ENCODE measurements around the gene ACOT8.
"Not testable (repeated sequence)": the region's sequence is repeated elsewhere in the genome, so short reads cannot be mapped to it uniquely, and the experiment has no call there.

The ACOT8 gene

DNA sequence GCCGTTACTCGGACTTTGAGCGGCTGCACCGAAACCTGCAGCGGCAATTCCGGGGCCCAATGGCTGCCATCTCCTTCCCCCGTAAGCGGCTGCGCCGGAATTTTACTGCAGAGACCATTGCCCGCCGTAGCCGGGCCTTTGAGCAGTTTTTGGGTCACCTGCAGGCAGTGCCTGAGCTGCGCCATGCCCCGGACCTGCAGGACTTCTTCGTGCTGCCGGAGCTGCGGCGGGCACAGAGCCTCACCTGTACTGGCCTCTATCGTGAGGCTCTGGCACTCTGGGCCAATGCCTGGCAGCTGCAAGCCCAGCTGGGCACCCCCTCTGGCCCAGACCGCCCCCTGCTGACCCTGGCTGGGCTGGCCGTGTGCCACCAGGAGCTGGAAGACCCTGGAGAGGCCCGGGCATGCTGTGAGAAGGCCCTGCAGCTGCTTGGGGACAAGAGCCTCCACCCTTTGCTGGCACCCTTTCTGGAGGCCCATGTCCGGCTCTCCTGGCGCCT, 16.4 kb downstream of the ACOT8 start:
- peaks cover 45% of the 10 kb centered on the region for H3K36me3 ChIP-seq (ENCODE audit: control insufficient read depth, insufficient read depth, low read length)

DNA sequence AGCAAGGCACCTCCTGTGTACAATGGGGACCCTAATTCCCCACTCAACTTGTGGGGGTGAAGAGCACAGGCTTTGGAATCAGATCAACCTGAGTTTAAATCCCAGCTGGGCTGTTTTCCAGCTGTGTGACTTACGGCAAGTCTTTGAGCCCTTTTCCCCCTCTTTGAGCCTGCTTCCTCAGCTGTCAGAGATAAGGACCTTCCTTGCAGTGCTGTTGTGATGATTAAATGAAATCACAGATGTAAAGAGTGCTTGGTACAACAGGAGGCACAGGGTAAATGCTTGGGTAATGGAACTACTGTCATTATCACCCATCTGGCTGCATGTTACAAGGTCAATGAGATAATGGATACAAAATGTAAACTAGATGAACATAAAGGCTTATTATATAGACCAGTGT, 20.4 kb downstream of the ACOT8 start:
- no peaks in the 10 kb centered on the region for H3K9me3 ChIP-seq (ENCODE audit: control insufficient read depth, low read length)
- DNase-seq, result no peak
- no peak overlapping the region for H3K4me3 ChIP-seq (ENCODE audit: insufficient read depth, low read depth, low read length, poor library complexity, severe bottlenecking)
- H3K36me3 ChIP-seq (ENCODE audit: control insufficient read depth, insufficient read depth, low read length), result peaks cover 9% of the 10 kb centered on the region
- H3K27ac ChIP-seq (ENCODE audit: insufficient read depth, low read length, poor library complexity, severe bottlenecking), result no peak overlapping the region
- peaks cover 8% of the 10 kb centered on the region for H3K4me1 ChIP-seq (ENCODE audit: control insufficient read depth, insufficient read depth, low read length, poor library complexity, severe bottlenecking)
- H3K27me3 ChIP-seq (replicated peaks; ENCODE audit: control insufficient read depth, insufficient read depth, low read length, poor library complexity, severe bottlenecking), result no peaks in the 10 kb centered on the region

More for the DNA sequence above, 16.4 kb downstream of the ACOT8 start:
- Histone ChIP-seq H3K27me3 (replicated peaks; ENCODE audit: control insufficient read depth, insufficient read depth, low read length, poor library complexity, severe bottlenecking) (no peaks in the 10 kb centered on the region), H3K27ac (ENCODE audit: insufficient read depth, low read length, poor library complexity, severe bottlenecking) (no peak overlapping the region), H3K4me3 (ENCODE audit: insufficient read depth, low read depth, low read length, poor library complexity, severe bottlenecking) (no peak overlapping the region), H3K9me3 (ENCODE audit: control insufficient read depth, low read length) (no peaks in the 10 kb centered on the region), H3K4me1 (ENCODE audit: control insufficient read depth, insufficient read depth, low read length, poor library complexity, severe bottlenecking) (no peaks in the 10 kb centered on the region)
- no peak for DNase-seq

DNA sequence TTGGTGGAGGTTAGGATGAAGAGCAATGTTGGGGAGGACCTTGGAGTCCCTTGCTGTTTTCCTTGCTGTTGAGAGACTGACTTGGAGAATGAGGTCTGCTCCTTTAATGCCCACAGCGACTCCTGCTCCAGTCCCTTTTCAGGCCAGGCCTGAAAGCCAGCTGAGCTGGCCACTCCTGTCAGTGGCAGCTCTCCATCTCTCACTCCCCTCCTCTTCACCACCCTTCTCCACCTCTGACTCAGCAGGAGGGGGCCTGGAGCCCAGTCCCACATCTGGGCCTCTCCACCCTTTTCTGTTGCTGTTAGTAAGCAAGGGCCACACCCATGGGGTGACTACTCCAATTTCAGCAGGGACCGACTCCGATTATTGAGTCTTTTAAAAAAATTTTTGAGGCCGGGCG, 21.4 kb downstream of the ACOT8 start:
- no peaks in the 10 kb centered on the region for H3K27me3 ChIP-seq (replicated peaks; ENCODE audit: control insufficient read depth, insufficient read depth, low read length, poor library complexity, severe bottlenecking)
- no peak overlapping the region for H3K27ac ChIP-seq (ENCODE audit: insufficient read depth, low read length, poor library complexity, severe bottlenecking)
- no peaks in the 10 kb centered on the region for H3K9me3 ChIP-seq (ENCODE audit: control insufficient read depth, low read length)
- DNase-seq, result no peak
- H3K4me3 ChIP-seq (ENCODE audit: insufficient read depth, low read depth, low read length, poor library complexity, severe bottlenecking), result no peak overlapping the region
- no peaks in the 10 kb centered on the region for H3K36me3 ChIP-seq (ENCODE audit: control insufficient read depth, insufficient read depth, low read length)
- H3K4me1 ChIP-seq (ENCODE audit: control insufficient read depth, insufficient read depth, low read length, poor library complexity, severe bottlenecking), result peaks cover 8% of the 10 kb centered on the region

DNA sequence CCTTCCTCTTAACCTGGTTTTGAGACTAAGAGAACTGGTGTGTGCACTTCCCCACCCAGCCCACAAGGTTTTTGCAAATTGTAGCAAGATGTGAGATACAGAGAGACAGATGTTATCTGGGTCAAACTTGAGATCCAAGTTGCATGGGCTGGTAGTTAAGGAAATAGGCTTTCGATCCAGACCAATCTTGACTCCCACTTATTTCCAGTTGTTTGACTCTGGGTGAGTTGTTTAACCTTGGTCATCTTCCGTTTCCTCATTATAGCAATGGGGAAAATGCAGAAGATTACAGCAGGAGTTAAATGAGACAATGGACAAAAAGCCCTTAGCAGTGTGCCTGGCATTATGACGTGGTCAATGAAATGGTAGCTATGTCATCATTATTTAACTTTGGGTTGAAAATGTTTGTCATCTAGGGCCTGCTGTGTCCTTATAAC, 21.8 kb downstream of the ACOT8 start:
- H3K27ac ChIP-seq (ENCODE audit: insufficient read depth, low read length, poor library complexity, severe bottlenecking), result no peak overlapping the region
- H3K27me3 ChIP-seq (replicated peaks; ENCODE audit: control insufficient read depth, insufficient read depth, low read length, poor library complexity, severe bottlenecking), result no peaks in the 10 kb centered on the region
- no peaks in the 10 kb centered on the region for H3K36me3 ChIP-seq (ENCODE audit: control insufficient read depth, insufficient read depth, low read length)
- peaks cover 8% of the 10 kb centered on the region for H3K4me1 ChIP-seq (ENCODE audit: control insufficient read depth, insufficient read depth, low read length, poor library complexity, severe bottlenecking)
- no peak overlapping the region for H3K4me3 ChIP-seq (ENCODE audit: insufficient read depth, low read depth, low read length, poor library complexity, severe bottlenecking)
- no peaks in the 10 kb centered on the region for H3K9me3 ChIP-seq (ENCODE audit: control insufficient read depth, low read length)
- no peak for DNase-seq

DNA sequence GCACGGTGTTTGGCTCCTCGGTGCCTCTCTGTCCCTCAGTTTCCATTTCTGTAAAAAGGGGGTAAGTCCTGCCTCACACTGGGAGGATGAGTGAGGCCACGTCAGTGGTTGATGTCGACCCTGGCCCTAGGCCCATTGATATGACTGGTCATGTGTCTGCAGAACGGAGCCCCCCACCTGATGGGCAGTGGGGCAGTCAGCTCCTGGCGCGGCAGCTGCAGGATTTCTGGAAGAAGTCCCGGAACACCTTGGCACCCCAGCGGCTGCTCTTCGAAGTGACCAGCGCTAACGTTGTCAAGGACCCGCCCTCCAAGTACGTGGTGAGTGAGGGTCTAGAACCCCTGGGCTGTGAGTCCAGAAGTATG, 22.4 kb downstream of the ACOT8 start:
- no peaks in the 10 kb centered on the region for H3K36me3 ChIP-seq (ENCODE audit: control insufficient read depth, insufficient read depth, low read length)
- H3K27ac ChIP-seq (ENCODE audit: insufficient read depth, low read length, poor library complexity, severe bottlenecking), result no peak overlapping the region
- DNase-seq, result no peak
- peaks cover 8% of the 10 kb centered on the region for H3K4me1 ChIP-seq (ENCODE audit: control insufficient read depth, insufficient read depth, low read length, poor library complexity, severe bottlenecking)
- no peak overlapping the region for H3K4me3 ChIP-seq (ENCODE audit: insufficient read depth, low read depth, low read length, poor library complexity, severe bottlenecking)
- no peaks in the 10 kb centered on the region for H3K9me3 ChIP-seq (ENCODE audit: control insufficient read depth, low read length)
- H3K27me3 ChIP-seq (replicated peaks; ENCODE audit: control insufficient read depth, insufficient read depth, low read length, poor library complexity, severe bottlenecking), result no peaks in the 10 kb centered on the region

DNA sequence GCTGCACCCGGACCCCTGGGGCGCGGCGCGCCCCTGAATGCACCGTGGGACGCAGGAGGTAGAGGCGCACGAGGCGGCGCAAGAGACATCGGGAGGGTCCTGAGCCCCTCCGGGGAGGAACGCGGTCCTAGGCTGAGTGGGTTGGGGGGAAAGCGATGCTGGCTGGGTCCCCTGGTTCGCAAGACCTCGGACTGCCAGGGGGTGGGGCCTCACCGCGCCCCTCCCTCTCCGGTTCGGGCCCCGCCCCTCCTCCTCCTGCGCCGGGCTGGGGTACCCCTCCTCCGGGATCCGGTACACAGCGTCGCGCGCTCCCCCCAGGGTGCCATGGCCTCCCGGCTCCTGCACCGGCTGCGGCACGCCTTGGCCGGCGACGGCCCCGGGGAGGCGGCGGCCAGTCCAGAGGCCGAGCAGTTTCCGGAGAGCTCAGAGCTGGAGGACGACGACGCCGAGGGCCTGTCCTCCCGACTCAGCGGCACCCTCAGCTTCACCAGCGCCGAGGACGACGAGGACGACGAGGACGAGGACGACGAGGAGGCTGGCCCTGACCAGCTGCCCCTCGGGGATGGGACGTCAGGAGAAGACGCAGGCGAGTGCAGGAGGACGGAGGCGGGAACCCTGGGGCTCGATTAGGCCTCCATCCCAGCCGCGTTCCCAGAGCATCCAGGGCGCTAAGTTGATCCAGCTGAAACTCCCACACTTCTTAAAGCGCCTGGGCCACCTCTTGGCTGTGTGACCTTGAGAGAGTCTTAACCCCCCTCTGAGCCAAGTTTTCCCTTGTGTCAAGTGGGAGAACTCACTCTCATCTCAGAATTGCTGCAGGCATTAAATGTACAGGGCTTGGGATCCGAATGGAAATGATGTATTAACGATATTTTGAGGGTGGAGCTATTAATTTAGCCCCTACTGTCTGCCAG, 23.1 kb downstream of the ACOT8 start:
- peak overlapping the region; percentile 33 for H3K27ac ChIP-seq (ENCODE audit: insufficient read depth, low read length, poor library complexity, severe bottlenecking)
- H3K9me3 ChIP-seq (ENCODE audit: control insufficient read depth, low read length), result no peaks in the 10 kb centered on the region
- H3K27me3 ChIP-seq (replicated peaks; ENCODE audit: control insufficient read depth, insufficient read depth, low read length, poor library complexity, severe bottlenecking), result no peaks in the 10 kb centered on the region
- peaks cover 8% of the 10 kb centered on the region for H3K4me1 ChIP-seq (ENCODE audit: control insufficient read depth, insufficient read depth, low read length, poor library complexity, severe bottlenecking)
- peak; percentile 11 to 22 (median 16) for DNase-seq
- H3K4me3 ChIP-seq (ENCODE audit: insufficient read depth, low read depth, low read length, poor library complexity, severe bottlenecking), result peak overlapping the region; percentile 70
- H3K36me3 ChIP-seq (ENCODE audit: control insufficient read depth, insufficient read depth, low read length), result no peaks in the 10 kb centered on the region

DNA sequence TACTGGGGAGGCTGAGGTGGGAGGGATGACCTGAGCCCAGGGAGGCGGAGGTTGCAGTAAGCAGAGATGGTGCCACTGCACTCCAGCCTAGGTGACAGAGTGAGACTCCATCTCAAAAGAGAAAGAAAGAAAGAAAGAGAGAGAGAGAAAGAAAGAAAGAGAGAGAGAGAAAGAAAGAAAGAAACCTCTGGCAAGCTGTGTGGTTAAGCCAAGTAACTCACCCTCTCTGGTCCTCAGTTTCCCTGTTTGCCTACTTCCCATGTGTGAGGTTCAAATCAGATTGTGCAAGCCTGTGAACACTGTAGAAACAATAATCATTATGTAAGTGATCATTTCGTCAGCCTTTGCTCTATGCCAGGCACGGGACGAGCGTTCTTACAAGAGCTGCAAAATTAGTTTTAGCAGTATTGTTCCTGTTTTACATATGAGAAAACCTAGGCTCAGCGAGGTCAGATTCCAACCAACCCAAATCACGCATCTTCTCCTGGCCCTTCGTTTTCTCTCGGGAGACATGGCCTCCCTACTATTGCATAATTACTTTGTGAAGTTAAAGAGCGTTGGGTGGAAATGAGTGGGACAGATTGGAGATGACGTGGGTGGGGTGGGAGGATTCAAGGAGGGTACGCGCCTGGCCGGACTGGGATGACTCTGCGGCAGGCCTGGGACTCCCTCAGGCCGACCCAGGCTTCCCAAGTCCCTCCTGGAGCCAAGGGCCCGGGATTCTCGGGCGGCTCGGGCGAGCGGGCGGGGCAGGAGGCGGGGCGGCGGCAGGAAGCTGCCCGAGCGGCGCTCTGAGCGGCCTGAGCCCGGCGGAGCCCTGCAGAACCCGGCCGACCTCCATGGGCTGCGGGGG, 23.9 kb downstream of the ACOT8 start, which contains the start of gene SNX21:
SNX21 (plus strand) TSS at position 770 of the 853 bp plus-strand sequence. CDS start 121 bp downstream, outside the sequence.
- Histone ChIP-seq H3K27ac (ENCODE audit: insufficient read depth, low read length, poor library complexity, severe bottlenecking) (peak within 1 kb of the TSS; percentile 33), H3K27me3 (replicated peaks; ENCODE audit: control insufficient read depth, insufficient read depth, low read length, poor library complexity, severe bottlenecking) (no peaks in the 10 kb centered on the region), H3K4me3 (ENCODE audit: insufficient read depth, low read depth, low read length, poor library complexity, severe bottlenecking) (peak within 1 kb of the TSS; percentile 70), H3K4me1 (ENCODE audit: control insufficient read depth, insufficient read depth, low read length, poor library complexity, severe bottlenecking) (peaks cover 8% of the 10 kb centered on the region), H3K36me3 (ENCODE audit: control insufficient read depth, insufficient read depth, low read length) (no peaks in the 10 kb centered on the region), H3K9me3 (ENCODE audit: control insufficient read depth, low read length) (no peaks in the 10 kb centered on the region)
- DNase-seq, result no peak

DNA sequence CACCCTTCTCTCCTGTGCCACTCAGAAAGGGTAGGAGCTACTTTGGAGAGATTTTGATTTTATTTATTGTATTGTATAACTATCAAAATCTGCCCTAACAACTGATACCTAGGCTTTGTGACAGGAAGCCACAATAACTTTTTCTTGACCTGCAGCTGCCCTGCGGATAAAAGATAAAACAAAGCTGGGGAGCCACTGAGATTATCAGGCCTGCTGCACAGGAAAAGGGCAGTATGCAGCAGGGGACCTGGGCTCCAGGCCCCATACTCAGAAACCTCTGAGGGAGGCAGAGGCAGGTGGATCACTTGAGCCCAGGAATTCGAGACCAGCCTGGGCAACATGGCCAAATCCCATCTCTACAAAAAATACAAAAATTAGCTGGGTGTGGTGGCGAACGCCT, 24.6 kb downstream of the ACOT8 start:
- H3K9me3 ChIP-seq (ENCODE audit: control insufficient read depth, low read length), result no peaks in the 10 kb centered on the region
- H3K27me3 ChIP-seq (replicated peaks; ENCODE audit: control insufficient read depth, insufficient read depth, low read length, poor library complexity, severe bottlenecking), result no peaks in the 10 kb centered on the region
- no peak for DNase-seq
- peaks cover 8% of the 10 kb centered on the region for H3K4me1 ChIP-seq (ENCODE audit: control insufficient read depth, insufficient read depth, low read length, poor library complexity, severe bottlenecking)
- no peak overlapping the region for H3K4me3 ChIP-seq (ENCODE audit: insufficient read depth, low read depth, low read length, poor library complexity, severe bottlenecking)
- H3K36me3 ChIP-seq (ENCODE audit: control insufficient read depth, insufficient read depth, low read length), result no peaks in the 10 kb centered on the region
- H3K27ac ChIP-seq (ENCODE audit: insufficient read depth, low read length, poor library complexity, severe bottlenecking), result no peak overlapping the region

DNA sequence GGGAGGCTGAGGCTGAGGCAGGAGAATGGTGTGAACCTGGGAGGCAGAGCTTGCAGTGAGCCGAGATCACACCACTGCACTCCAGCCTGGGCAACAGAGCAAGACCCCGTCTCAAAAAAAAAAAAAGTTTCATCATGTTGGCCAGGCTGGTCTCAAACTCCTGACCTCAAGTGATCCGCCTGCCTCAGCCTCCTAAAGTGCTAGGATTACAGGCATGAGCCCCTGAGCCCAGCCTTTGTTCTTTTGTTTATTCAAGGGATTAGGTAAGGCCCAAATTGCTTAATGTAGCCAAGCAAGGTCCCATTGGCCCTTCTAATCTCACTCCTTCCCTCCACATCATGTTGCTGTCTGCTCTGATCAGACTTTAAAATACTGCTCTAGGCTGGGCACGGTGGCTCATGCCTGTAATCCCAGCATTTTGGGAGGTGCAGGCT, 27.5 kb downstream of the ACOT8 start:
- H3K36me3 ChIP-seq (ENCODE audit: control insufficient read depth, insufficient read depth, low read length), result not testable (repeated sequence)

More for the DNA sequence above, 27.5 kb downstream of the ACOT8 start:
- not testable (repeated sequence) for H3K4me3 ChIP-seq (ENCODE audit: insufficient read depth, low read depth, low read length, poor library complexity, severe bottlenecking); H3K27me3 ChIP-seq (replicated peaks; ENCODE audit: control insufficient read depth, insufficient read depth, low read length, poor library complexity, severe bottlenecking); DNase-seq; H3K27ac ChIP-seq (ENCODE audit: insufficient read depth, low read length, poor library complexity, severe bottlenecking); H3K4me1 ChIP-seq (ENCODE audit: control insufficient read depth, insufficient read depth, low read length, poor library complexity, severe bottlenecking); H3K9me3 ChIP-seq (ENCODE audit: control insufficient read depth, low read length)

Measured in effector memory CD4-positive, alpha-beta T cell (primary cell).